Measurements from ENCODE around the gene EPS8L2.

EPS8L2 gene

DNA sequence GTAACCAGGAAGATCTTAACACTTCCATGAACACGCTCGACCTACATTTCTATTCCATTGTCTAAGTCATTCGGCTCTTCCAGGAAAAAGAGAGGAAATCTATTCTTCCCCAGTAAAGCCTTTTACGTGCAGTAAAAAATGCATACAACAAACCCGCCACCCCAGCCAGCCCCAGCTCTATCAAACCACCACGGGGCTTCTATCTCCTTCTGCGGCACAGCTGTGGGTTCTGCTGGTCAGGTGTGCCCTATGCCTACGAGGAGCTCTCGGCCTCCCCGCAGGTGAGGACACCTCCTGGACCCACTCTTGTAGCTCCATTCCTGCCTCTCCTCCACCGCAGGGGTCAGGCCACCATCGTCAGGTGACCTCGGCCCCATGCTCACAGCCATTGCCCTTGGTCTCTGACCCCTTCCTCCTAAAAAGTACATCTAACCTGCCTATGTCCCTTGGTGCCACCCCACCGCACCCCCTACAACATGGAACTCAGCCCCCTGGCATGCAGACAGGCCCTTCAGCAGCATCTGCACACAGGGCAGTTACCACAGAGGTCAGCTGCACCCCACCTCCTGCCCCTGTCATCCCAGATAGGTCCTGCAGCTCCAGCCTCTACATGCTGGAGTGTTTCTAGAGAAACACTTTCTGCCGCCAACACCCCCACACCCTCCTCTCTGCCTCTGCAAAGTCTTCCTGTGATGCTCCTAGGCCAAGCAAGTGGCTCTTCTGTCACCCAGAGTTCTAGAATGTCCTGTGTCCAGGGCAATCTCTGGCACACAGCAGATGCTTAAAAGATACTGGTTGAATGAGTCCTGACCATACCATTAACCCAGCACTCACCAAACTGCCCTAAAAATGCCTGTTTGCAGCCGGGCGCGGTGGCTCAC, 14.1 kb upstream of the EPS8L2 start:
- H3K4me1 ChIP-seq (ENCODE audit: control insufficient read depth, low read depth, low read length), result no peaks in the 10 kb centered on the region
- H3K36me3 ChIP-seq (ENCODE audit: control insufficient read depth, low read depth, low read length), result peaks cover 23% of the 10 kb centered on the region
- no peak overlapping the region for H3K27ac ChIP-seq (ENCODE audit: low read length)
- H3K27me3 ChIP-seq (ENCODE audit: control insufficient read depth, insufficient read depth, low read length), result no peaks in the 10 kb centered on the region
- no peak overlapping the region for H3K9ac ChIP-seq (ENCODE audit: low read length)
- no peak overlapping the region for H3K4me3 ChIP-seq (ENCODE audit: low read length)
- H3K9me3 ChIP-seq (ENCODE audit: control insufficient read depth, low read depth, low read length), result no peaks in the 10 kb centered on the region

DNA sequence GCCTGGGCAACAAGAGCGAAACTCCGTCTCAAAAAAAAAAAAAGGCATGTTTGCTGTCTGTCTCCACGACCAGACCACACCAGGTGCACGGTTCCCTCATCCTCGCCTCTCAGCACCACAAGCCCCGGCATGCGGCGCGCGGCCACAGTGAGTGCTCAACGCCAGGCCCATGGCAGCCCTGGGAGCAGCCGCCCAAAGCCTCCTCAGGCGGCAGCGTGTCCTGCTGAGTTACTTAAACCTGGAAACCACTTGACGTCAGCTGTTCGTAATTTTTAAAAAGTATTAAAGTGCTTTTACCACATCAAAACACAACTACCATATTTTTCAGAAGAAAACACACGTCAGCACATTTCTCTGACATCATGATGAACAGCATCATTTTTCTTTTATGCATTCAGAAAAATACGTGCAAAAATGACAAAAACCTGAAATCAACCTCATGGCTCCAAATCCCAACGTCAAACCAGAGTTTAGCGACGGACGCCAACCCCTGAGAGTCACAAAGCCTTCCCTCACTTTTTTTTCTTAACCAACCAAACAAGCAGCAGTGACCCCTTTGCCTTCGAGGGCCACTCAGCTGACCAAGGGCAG, 13.1 kb upstream of the EPS8L2 start:
- H3K4me3 ChIP-seq (ENCODE audit: low read length), result no peak overlapping the region
- H3K27me3 ChIP-seq (ENCODE audit: control insufficient read depth, insufficient read depth, low read length), result no peaks in the 10 kb centered on the region
- no peaks in the 10 kb centered on the region for H3K9me3 ChIP-seq (ENCODE audit: control insufficient read depth, low read depth, low read length)
- H3K9ac ChIP-seq (ENCODE audit: low read length), result no peak overlapping the region
- no peak overlapping the region for H3K27ac ChIP-seq (ENCODE audit: low read length)
- peaks cover 13% of the 10 kb centered on the region for H3K36me3 ChIP-seq (ENCODE audit: control insufficient read depth, low read depth, low read length)
- H3K4me1 ChIP-seq (ENCODE audit: control insufficient read depth, low read depth, low read length), result no peaks in the 10 kb centered on the region

DNA sequence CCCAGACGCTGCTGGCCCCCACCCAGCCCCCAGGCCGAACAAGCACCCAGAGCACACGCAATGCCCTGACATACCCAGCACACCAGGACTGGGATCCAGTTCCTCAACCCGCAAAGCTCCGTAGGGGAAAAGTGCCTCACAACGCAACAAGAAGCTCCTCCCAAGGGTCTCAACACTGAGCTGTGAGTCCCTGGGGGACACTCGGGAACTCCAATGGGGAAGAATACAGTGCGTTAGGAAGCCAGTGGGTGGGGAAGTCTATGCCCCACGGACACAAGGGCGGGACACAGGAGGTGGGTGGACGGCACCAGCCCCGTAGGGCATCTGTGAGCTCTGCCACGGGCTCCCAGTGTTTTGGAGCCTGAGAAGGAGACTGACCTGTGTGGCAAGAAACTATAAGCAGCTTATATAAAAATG, 12.6 kb upstream of the EPS8L2 start:
- H3K4me3 ChIP-seq (ENCODE audit: low read length), result no peak overlapping the region
- no peaks in the 10 kb centered on the region for H3K9me3 ChIP-seq (ENCODE audit: control insufficient read depth, low read depth, low read length)
- H3K36me3 ChIP-seq (ENCODE audit: control insufficient read depth, low read depth, low read length), result peaks cover 8% of the 10 kb centered on the region
- H3K4me1 ChIP-seq (ENCODE audit: control insufficient read depth, low read depth, low read length), result no peaks in the 10 kb centered on the region
- H3K27ac ChIP-seq (ENCODE audit: low read length), result no peak overlapping the region
- no peak overlapping the region for H3K9ac ChIP-seq (ENCODE audit: low read length)
- H3K27me3 ChIP-seq (ENCODE audit: control insufficient read depth, insufficient read depth, low read length), result no peaks in the 10 kb centered on the region

GRCh38 chr11:693887-694562, 12.0 kb upstream of the EPS8L2 start:
- H3K9ac ChIP-seq (ENCODE audit: low read length), result no peak overlapping the region
- H3K27ac ChIP-seq (ENCODE audit: low read length), result no peak overlapping the region

DNA sequence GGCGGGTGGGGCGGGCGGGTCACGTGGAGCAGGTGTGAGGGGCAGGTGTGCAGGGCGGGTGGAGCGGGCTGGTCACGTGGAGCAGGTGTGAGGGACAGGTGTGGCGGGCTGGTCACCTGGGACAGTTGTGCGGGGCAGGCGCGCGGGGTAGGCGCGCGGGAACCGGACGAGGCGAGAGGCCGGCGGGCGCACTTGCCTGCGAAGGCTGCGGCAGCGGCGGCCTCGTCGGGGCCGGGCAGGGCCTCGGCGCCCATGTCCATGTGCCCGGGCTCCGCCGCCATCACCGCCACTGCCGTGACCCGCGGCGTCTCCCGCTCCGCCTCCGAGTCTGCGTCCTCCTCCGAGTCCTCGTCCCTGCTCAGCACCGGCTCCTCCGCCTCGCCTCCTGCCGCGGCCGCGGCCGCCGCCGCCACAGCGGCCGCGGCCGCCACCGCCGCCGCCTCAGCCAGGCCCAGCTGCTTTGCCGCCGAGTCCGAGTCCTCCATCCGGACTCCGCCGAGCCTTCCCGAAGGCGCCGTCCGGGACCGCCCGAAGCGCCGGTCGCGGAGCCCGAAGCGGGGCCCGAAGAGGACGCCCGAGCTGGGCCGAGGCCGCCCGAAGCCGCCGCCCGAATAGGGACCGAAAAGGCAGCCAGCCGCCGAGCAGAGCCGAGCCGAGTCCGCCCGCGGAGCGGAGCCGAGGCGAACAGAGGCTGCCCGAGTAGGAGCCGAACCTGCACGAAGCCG, 11.3 kb upstream of the EPS8L2 start, which contains the start of gene DEAF1:
Gene DEAF1 (minus strand): TSS at position 660 of the 725 bp plus-strand sequence. CDS start 175 bp downstream, at position 485.
- Histone ChIP-seq H3K36me3 (ENCODE audit: control insufficient read depth, low read depth, low read length) (peaks cover under 1% of the 10 kb centered on the region), H3K4me1 (ENCODE audit: control insufficient read depth, low read depth, low read length) (no peaks in the 10 kb centered on the region), H3K4me3 (ENCODE audit: low read length) (peak within 1 kb of the TSS; percentile 88), H3K9ac (ENCODE audit: low read length) (peak within 1 kb of the TSS; percentile 93), H3K27me3 (ENCODE audit: control insufficient read depth, insufficient read depth, low read length) (no peaks in the 10 kb centered on the region), H3K27ac (ENCODE audit: low read length) (peak within 1 kb of the TSS; percentile 92), H3K9me3 (ENCODE audit: control insufficient read depth, low read depth, low read length) (no peaks in the 10 kb centered on the region)

More at GRCh38 chr11:693887-694562, 12.0 kb upstream of the EPS8L2 start:
- no peak overlapping the region for H3K4me3 ChIP-seq (ENCODE audit: low read length)
- no peaks in the 10 kb centered on the region for H3K9me3 ChIP-seq (ENCODE audit: control insufficient read depth, low read depth, low read length)
- H3K36me3 ChIP-seq (ENCODE audit: control insufficient read depth, low read depth, low read length), result peaks cover 3% of the 10 kb centered on the region
- H3K4me1 ChIP-seq (ENCODE audit: control insufficient read depth, low read depth, low read length), result no peaks in the 10 kb centered on the region
- no peaks in the 10 kb centered on the region for H3K27me3 ChIP-seq (ENCODE audit: control insufficient read depth, insufficient read depth, low read length)

GRCh38 chr11:695288-695537, 10.8 kb upstream of the EPS8L2 start:
- no peaks in the 10 kb centered on the region for H3K4me1 ChIP-seq (ENCODE audit: control insufficient read depth, low read depth, low read length)
- peaks cover 3% of the 10 kb centered on the region for H3K36me3 ChIP-seq (ENCODE audit: control insufficient read depth, low read depth, low read length)
- H3K27me3 ChIP-seq (ENCODE audit: control insufficient read depth, insufficient read depth, low read length), result no peaks in the 10 kb centered on the region
- peak overlapping the region; percentile 93 for H3K9ac ChIP-seq (ENCODE audit: low read length)
- peak overlapping the region; percentile 92 for H3K27ac ChIP-seq (ENCODE audit: low read length)
- peak overlapping the region; percentile 88 for H3K4me3 ChIP-seq (ENCODE audit: low read length)
- H3K9me3 ChIP-seq (ENCODE audit: control insufficient read depth, low read depth, low read length), result no peaks in the 10 kb centered on the region

- Histone ChIP-seq H3K9ac (ENCODE audit: low read length) (peak within 1 kb of the TSS; percentile 93), H3K4me3 (ENCODE audit: low read length) (peak within 1 kb of the TSS; percentile 88), H3K4me1 (ENCODE audit: control insufficient read depth, low read depth, low read length) (no peaks in the 10 kb centered on the region), H3K36me3 (ENCODE audit: control insufficient read depth, low read depth, low read length) (peaks cover 3% of the 10 kb centered on the region), H3K27me3 (ENCODE audit: control insufficient read depth, insufficient read depth, low read length) (no peaks in the 10 kb centered on the region), H3K9me3 (ENCODE audit: control insufficient read depth, low read depth, low read length) (no peaks in the 10 kb centered on the region), H3K27ac (ENCODE audit: low read length) (peak within 1 kb of the TSS; percentile 92)
Measured at GRCh38 chr11:695538-696248, 10.3 kb upstream of the EPS8L2 start, which contains the start of gene TMEM80. Gene TMEM80 (plus strand): TSS chr11:695816. CDS start chr11:695828, 12 bp downstream.

DNA sequence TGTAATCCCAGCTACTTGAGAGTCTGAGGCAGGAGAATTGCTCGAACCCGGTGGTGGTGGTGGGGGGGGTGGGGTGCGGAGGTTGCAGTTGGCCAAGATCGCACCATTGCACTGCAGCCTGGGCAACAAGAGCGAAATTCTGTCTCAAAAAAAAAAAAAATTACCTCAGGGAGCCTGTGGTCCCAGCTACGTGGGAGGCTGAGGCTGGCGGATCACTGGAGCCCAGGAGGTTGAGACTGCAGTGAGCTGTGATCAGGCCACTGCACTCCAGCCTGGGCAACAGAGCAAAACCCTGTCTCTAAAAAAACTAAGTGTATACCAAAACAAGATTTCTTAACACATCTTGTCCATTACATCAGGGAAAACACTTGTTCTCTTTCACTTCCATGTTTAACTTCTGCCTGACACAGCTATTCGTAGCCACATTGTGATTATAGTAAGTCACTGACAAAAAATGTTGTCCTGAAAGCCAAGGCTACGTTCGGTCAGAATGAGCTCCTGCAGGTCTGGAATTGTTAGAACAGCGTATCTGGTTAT, 9.0 kb upstream of the EPS8L2 start:
- Histone ChIP-seq H3K36me3 (ENCODE audit: control insufficient read depth, low read depth, low read length) (peaks cover 3% of the 10 kb centered on the region), H3K4me3 (ENCODE audit: low read length) (no peak overlapping the region), H3K27ac (ENCODE audit: low read length) (no peak overlapping the region), H3K9me3 (ENCODE audit: control insufficient read depth, low read depth, low read length) (no peaks in the 10 kb centered on the region), H3K27me3 (ENCODE audit: control insufficient read depth, insufficient read depth, low read length) (no peaks in the 10 kb centered on the region), H3K9ac (ENCODE audit: low read length) (no peak overlapping the region), H3K4me1 (ENCODE audit: control insufficient read depth, low read depth, low read length) (no peaks in the 10 kb centered on the region)

DNA sequence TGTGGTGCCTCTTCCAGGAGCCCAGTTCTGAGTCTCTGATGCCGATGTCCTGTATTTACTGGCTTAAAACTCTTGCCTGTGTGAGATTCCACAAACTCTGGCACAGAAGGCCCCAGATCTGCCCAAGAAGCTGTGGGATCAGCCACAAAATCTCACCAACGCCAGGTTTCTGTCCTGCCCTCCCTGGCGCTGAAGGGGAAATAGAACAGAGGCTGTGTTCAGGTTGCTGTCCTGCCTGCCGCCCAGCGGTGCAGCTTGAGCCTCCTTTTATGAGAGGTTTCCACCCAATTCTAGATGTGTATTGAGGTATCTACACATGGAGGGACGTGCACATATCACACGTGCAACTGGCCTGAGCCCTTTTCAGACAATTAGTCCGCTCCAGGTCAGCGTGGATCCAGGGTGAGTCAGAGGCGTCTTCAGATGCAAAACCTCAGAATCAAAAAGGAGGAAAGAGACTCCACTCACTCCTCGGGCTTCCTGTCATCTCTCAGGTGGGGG, 8.2 kb upstream of the EPS8L2 start:
- H3K9ac ChIP-seq (ENCODE audit: low read length), result no peak overlapping the region
- H3K36me3 ChIP-seq (ENCODE audit: control insufficient read depth, low read depth, low read length), result peaks cover 3% of the 10 kb centered on the region
- no peak overlapping the region for H3K4me3 ChIP-seq (ENCODE audit: low read length)
- no peak overlapping the region for H3K27ac ChIP-seq (ENCODE audit: low read length)
- H3K27me3 ChIP-seq (ENCODE audit: control insufficient read depth, insufficient read depth, low read length), result no peaks in the 10 kb centered on the region
- H3K4me1 ChIP-seq (ENCODE audit: control insufficient read depth, low read depth, low read length), result no peaks in the 10 kb centered on the region
- H3K9me3 ChIP-seq (ENCODE audit: control insufficient read depth, low read depth, low read length), result no peaks in the 10 kb centered on the region

DNA sequence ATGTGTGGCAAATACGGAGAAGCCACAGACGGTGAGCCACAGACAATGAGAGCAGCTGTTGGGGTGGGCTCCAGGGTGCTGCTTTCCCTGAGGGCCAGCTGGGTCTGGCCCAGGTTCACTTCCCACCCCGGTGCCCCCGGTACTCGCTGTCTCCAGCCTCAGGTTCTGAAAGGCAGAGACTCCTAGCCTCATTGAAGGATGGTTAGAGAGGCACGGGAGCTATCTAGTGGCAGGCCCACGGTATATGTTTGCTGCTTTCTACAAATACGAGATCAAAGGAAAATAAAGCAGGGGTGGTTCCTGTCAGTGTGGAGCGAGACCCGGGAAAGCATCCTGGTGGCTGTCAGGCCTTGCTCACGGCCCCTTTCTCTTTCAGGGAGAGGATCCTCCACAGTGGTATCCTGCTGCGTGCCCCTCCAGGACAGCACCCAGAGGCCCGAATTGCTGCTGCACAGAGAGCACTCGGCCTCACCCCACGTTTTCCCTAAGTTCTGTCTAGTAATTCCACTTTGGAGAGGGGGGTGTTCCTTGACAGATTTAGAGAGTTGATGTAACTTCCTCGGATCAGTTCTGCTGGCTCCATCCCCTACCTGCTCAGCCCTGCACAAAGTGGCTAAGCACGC, 7.4 kb upstream of the EPS8L2 start:
- Histone ChIP-seq H3K27me3 (ENCODE audit: control insufficient read depth, insufficient read depth, low read length) (no peaks in the 10 kb centered on the region), H3K9ac (ENCODE audit: low read length) (no peak overlapping the region), H3K4me3 (ENCODE audit: low read length) (no peak overlapping the region), H3K27ac (ENCODE audit: low read length) (no peak overlapping the region), H3K9me3 (ENCODE audit: control insufficient read depth, low read depth, low read length) (no peaks in the 10 kb centered on the region), H3K36me3 (ENCODE audit: control insufficient read depth, low read depth, low read length) (peaks cover 3% of the 10 kb centered on the region), H3K4me1 (ENCODE audit: control insufficient read depth, low read depth, low read length) (no peaks in the 10 kb centered on the region)
